ENCODE results near the gene LRFN2. TPM values are rescaled to one million over a fixed set of nuclear protein-coding genes. Genes with fewer than 3 reads are reported as not detected.

The LRFN2 gene
- total and polyA plus RNA-seq, 2 experiments from 2014 or later: 0.29 to 2.5 TPM

- H3K4me1 Mint-ChIP-seq: peaks cover 73% of the 10 kb centered on the region
- ATAC-seq: no peak
Observed at GRCh38 chr6:40543146-40543545, 44.0 kb downstream of the LRFN2 start.

More at GRCh38 chr6:40543146-40543545, 44.0 kb downstream of the LRFN2 start:
- Histone ChIP-seq H3K4me3 (no peak overlapping the region), H3K36me3 (ENCODE audit: insufficient read depth) (no peaks in the 10 kb centered on the region), H3K9me2 (ENCODE audit: insufficient read depth) (no peaks in the 10 kb centered on the region), H3K27ac (ENCODE audit: low read depth) (no peak overlapping the region), H3K27me3 (ENCODE audit: insufficient read depth) (no peaks in the 10 kb centered on the region), H3F3A (replicated peaks; ENCODE audit: low read depth) (no peaks in the 10 kb centered on the region), H4K20me1 (replicated peaks; ENCODE audit: insufficient read depth) (no peaks in the 10 kb centered on the region), H3K4me1 (ENCODE audit: insufficient read depth) (peaks cover 45% of the 10 kb centered on the region), H3K4me2 (no peak overlapping the region; the same call in 1 of the 2 replicates), H2AFZ (no peak overlapping the region), H3K79me2 (replicated peaks; ENCODE audit: insufficient read depth) (no peaks in the 10 kb centered on the region)
- H3K36me3 Mint-ChIP-seq (ENCODE audit: low read depth): no peaks in the 10 kb centered on the region
- H3K27ac Mint-ChIP-seq: no peak overlapping the region; the same call in 1 of the 2 replicates
- DNase-seq (ENCODE audit: low spot score): no peak
- TF ChIP-seq REST (IDR thresholded peaks at IDR 0.05; ENCODE audit: unreplicated experiment): no peak
- no peak for TF ChIP-seq STAT1 (IDR thresholded peaks at IDR 0.05; ENCODE audit: unreplicated experiment)
- no peak for TF ChIP-seq ETS1 (IDR thresholded peaks at IDR 0.05)
- no peak for TF ChIP-seq EZH2phosphoT487 (IDR thresholded peaks at IDR 0.05; ENCODE audit: unreplicated experiment)
- TF ChIP-seq POLR2AphosphoS5 (IDR thresholded peaks at IDR 0.05; ENCODE audit: low read depth): no peak
- TF ChIP-seq ZNF114 (CRISPR knock-in tag; IDR thresholded peaks at IDR 0.05): no peak
- TF ChIP-seq EZH2 (IDR thresholded peaks at IDR 0.05; ENCODE audit: low read depth, unreplicated experiment): no peak
- TF ChIP-seq ZNF331 (CRISPR knock-in tag; IDR thresholded peaks at IDR 0.05; ENCODE audit: low read depth): no peak
- TF ChIP-seq CREB1 (CRISPR knock-in tag; IDR thresholded peaks at IDR 0.05; ENCODE audit: low read depth): no peak
- no peak for TF ChIP-seq NANOG (IDR thresholded peaks at IDR 0.05; ENCODE audit: borderline replicate concordance)
- TF ChIP-seq JUNB (IDR thresholded peaks at IDR 0.05; ENCODE audit: unreplicated experiment): no peak
- TF ChIP-seq ZNF462 (CRISPR knock-in tag; IDR thresholded peaks at IDR 0.05): no peak
- TF ChIP-seq, protein P1, sequence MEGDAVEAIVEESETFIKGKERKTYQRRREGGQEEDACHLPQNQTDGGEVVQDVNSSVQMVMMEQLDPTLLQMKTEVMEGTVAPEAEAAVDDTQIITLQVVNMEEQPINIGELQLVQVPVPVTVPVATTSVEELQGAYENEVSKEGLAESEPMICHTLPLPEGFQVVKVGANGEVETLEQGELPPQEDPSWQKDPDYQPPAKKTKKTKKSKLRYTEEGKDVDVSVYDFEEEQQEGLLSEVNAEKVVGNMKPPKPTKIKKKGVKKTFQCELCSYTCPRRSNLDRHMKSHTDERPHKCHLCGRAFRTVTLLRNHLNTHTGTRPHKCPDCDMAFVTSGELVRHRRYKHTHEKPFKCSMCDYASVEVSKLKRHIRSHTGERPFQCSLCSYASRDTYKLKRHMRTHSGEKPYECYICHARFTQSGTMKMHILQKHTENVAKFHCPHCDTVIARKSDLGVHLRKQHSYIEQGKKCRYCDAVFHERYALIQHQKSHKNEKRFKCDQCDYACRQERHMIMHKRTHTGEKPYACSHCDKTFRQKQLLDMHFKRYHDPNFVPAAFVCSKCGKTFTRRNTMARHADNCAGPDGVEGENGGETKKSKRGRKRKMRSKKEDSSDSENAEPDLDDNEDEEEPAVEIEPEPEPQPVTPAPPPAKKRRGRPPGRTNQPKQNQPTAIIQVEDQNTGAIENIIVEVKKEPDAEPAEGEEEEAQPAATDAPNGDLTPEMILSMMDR (conservative IDR thresholded peaks at IDR 0.05; ENCODE audit: low read depth in 2 of 2): no peak
- H3K9me3 Mint-ChIP-seq: no peaks in the 10 kb centered on the region
- no peak overlapping the region for H3K4me3 Mint-ChIP-seq
- peaks cover 15% of the 10 kb centered on the region for H3K27me3 Mint-ChIP-seq (ENCODE audit: insufficient read depth, low read depth, poor library complexity)

All from GM23338 (cell line).